Measurements from ENCODE around the gene ARHGDIG. TPM values are rescaled to one million over a fixed set of nuclear protein-coding genes. Genes with fewer than 3 reads are reported as not detected.

ARHGDIG gene
- total RNA-seq: 60.1 TPM

DNA sequence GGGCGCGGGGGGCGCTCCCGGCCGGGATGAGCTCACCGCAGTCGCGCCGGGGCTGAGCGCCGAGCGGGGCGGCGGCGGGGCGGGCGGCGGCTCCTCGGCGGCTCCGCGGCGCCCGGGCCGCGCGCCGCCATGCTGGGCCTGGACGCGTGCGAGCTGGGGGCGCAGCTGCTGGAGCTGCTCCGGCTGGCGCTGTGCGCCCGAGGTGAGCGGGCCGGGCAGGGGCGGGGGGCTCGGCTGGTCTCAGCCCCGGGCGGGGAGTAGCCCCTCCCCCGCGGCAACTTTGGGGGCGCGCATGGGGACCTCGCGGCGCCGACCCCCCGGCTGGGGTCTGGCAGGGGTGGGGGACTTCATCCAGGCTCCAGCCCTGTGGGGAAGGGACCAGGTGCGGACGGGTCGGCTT, at the start of gene ARHGDIG:
Gene ARHGDIG, plus strand, starts transcription at position 40 of the 400 bp plus-strand sequence. Its CDS starts 90 bp downstream, at position 130.

DNA sequence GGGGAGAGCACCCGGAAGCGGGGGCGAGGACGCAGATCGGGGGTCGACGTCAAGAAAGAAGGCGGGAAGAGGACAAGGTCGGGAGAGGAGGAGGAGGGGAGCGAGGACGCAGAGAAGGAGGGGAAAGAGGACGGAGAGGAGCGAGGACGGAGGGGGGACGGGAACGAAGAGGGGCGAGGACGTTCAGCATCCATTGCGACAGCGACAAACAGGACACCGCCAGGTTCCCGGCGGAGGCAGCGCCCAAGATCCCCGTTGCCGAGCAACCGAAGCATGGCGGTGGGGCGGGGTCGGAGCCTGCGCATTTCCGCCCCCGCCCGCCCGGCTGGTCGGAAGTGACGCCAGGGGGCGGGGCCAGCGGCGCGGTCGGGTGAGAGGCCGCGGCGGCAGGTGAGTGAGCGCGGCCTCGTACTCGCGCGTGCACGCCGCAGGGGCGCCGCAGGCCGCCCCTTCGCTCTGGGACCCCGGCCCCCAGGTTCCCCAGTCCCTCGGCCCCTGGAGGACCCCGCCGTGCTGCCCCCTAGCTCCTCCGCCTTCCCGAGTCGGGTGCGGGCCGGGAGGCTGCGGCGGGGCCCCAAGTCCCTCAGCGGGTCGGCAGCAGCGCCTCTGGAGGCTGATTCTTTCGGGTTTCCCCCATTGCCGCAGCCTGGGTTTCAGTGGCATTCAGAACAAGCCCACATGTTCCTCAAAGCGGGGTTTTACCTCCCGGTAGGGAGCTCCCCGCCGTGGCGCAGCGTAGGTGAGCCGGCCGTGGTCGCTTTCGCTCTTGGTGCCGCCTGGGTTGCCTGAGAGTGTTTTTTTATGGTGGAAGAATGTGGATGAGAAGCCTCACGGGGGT, 45.7 kb upstream of the ARHGDIG start, which contains the start of gene FAM234A:
Gene FAM234A, plus strand, starts transcription at position 354 of the 838 bp plus-strand sequence. CDS start 19,593 bp downstream, outside the sequence.

DNA sequence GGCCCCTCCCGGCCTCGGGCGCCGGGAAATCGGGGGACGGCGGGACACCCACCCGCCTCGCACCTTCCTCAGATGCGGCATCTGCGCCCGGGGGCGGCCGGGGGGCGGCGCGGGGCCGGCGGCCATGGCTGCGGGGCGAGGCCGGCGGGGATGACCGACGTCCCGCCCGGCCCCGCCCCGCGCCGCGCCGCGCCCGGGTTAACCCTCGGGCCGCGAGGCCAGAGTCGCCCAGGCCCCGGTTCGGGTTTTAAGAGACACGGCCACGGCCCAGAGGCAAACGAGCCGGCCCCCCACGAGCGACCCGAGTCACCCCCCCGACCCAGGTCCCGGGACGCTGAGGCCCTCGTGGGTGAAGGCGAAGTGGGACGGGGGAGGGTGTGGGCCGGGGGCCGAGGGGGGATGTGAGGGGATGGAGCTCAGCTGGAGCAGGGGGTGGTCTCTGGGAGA, 4.6 kb upstream of the ARHGDIG start, which contains the start of gene RGS11:
Gene RGS11, minus strand, starts transcription at position 159 of the 447 bp plus-strand sequence. Its CDS starts 33 bp downstream, at position 126.

DNA sequence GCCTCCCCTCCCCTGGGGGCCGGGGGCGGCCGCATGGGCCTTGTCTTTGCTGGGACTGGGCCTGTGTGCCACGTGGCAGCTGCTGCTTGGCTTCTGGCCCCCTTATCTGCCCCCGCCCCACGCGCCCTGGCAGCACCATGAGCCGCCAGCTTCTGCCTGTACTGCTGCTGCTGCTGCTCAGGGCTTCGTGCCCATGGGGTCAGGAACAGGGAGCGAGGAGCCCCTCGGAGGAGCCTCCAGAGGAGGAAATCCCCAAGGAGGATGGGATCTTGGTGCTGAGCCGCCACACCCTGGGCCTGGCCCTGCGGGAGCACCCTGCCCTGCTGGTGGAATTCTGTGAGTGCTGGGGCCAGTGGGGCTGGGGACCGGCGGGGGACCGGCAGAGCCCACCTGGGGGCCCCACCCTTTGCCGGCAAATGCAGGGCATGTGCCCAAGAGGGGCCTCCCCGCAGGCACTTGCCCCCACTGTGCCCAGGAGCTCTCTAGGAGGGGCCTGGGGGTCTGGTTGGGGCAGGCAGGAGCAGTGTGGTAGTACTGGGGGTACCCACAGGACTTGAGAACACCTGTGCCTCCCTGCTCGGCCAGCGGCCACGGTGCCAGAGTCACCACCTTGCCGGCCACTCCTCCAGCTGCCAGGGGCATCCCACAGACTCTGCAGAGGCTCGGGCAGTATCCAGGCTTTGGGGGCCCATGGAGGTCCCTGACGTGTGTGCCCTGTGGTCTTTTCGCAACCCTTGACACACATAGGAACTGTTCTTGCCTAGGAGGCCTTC, 2.8 kb downstream of the ARHGDIG start, which contains the start of gene PDIA2:
Gene PDIA2, plus strand, starts transcription at position 132 of the 773 bp plus-strand sequence. Its CDS starts 6 bp downstream, at position 138.

Other genes starting within 250 kb of the ARHGDIG start
- gene POLR3K, start 227.0 kb upstream of the ARHGDIG start, total RNA-seq: 3.8 TPM
- gene SNRNP25, start 226.8 kb upstream of the ARHGDIG start, total RNA-seq: 13.8 TPM
- gene RHBDF1, start 208.0 kb upstream of the ARHGDIG start, total RNA-seq: 1.6 TPM
- gene MPG, start 202.4 kb upstream of the ARHGDIG start, total RNA-seq: 33.8 TPM
- gene NPRL3, start 141.9 kb upstream of the ARHGDIG start, total RNA-seq: 21.6 TPM
- gene HBZ, start 127.9 kb upstream of the ARHGDIG start, total RNA-seq: not detected
- 7.8 TPM for gene HBM, start 114.6 kb upstream of the ARHGDIG start, total RNA-seq
- gene HBA2, start 107.7 kb upstream of the ARHGDIG start, total RNA-seq: 363 TPM
- 263 TPM for gene HBA1, start 103.9 kb upstream of the ARHGDIG start, total RNA-seq
- 4.1 TPM for gene HBQ1, start 100.1 kb upstream of the ARHGDIG start, total RNA-seq
- gene LUC7L, start 51.1 kb upstream of the ARHGDIG start, total RNA-seq: 216 TPM
- gene FAM234A, start 45.8 kb upstream of the ARHGDIG start, total RNA-seq: 22.5 TPM
- 21.0 TPM for gene RGS11, start 4.6 kb upstream of the ARHGDIG start, total RNA-seq
- gene PDIA2, start 2.6 kb downstream of the ARHGDIG start, total RNA-seq: 30.0 TPM
- gene AXIN1, start 72.1 kb downstream of the ARHGDIG start, total RNA-seq: 27.2 TPM
- 26.6 TPM for gene MRPL28, start 89.9 kb downstream of the ARHGDIG start, total RNA-seq
- 25.4 TPM for gene PGAP6, start 101.4 kb downstream of the ARHGDIG start, total RNA-seq
- gene NME4, start 116.6 kb downstream of the ARHGDIG start, total RNA-seq: 25.7 TPM
- gene DECR2, start 121.3 kb downstream of the ARHGDIG start, total RNA-seq: 12.5 TPM
- gene RAB11FIP3, start 145.1 kb downstream of the ARHGDIG start, total RNA-seq: 55.1 TPM
- gene CAPN15, start 247.1 kb downstream of the ARHGDIG start, total RNA-seq: 20.7 TPM

All from parietal lobe (tissue), 1 donor.